GM21786 (cell line): ENCODE measurements around the gene PKP3.
"Not testable (repeated sequence)": the region's sequence is repeated elsewhere in the genome, so short reads cannot be mapped to it uniquely, and the experiment has no call there.

Experiments used
- ATAC-seq: cut with Tn5 transposase; IDR thresholded peaks from one replicate; pipeline ENCODE4 v1.9.1; 2021; ENCODE audit not compliant: unreplicated experiment

Gene PKP3

DNA sequence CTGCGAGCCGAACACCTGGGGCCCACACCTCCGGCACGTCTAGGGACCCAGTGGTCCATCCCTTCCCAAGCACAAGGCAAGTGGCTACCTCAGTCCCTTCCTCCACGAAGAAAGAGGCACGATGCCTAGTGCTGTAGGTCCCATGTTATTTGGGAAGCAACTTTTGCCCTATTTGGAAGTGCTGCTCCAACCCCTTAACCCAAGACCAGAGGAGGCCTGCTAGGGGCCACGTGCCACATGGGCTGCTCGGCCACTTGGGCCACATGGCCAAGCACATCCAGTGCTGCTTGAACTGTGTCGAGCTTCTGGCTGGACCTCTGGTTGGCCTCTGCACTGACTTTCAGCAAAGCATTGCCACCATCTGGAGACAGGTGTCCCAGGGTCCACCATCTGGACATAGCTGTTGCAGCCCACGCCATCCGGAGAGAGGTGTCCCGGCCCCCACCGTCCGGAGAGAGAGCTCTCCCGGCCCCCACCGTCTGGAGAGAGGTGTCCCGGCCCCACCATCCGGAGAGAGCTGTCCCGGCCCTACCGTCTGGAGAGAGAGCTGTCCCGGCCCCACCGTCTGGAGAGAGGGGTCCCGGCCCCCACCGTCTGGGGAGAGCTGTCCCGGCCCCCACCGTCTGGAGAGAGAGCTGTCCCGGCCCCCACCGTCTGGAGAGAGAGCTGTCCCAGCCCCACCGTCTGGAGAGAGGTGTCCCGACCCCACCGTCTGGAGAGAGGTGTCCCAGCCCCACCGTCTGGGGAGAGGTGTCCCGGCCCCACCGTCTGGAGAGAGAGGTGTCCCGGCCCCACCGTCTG lies 31.2 kb upstream of the PKP3 start:
- ATAC-seq: no peak

DNA sequence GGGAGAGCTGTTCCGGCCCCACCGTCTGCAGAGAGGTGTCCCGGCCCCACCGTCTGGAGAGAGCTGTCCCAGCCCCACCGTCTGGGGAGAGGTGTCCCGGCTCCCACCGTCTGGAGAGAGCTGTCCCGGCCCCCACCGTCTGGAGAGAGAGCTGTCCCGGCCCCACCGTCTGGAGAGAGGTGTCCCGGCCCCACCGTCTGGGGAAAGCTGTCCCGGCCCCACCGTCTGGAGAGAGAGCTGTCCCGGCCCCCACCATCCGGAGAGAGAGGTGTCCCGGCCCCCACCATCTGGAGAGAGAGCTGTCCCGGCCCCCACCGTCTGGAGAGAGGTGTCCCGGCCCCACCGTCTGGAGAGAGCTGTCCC lies 30.6 kb upstream of the PKP3 start:
- not testable (repeated sequence) for ATAC-seq

DNA sequence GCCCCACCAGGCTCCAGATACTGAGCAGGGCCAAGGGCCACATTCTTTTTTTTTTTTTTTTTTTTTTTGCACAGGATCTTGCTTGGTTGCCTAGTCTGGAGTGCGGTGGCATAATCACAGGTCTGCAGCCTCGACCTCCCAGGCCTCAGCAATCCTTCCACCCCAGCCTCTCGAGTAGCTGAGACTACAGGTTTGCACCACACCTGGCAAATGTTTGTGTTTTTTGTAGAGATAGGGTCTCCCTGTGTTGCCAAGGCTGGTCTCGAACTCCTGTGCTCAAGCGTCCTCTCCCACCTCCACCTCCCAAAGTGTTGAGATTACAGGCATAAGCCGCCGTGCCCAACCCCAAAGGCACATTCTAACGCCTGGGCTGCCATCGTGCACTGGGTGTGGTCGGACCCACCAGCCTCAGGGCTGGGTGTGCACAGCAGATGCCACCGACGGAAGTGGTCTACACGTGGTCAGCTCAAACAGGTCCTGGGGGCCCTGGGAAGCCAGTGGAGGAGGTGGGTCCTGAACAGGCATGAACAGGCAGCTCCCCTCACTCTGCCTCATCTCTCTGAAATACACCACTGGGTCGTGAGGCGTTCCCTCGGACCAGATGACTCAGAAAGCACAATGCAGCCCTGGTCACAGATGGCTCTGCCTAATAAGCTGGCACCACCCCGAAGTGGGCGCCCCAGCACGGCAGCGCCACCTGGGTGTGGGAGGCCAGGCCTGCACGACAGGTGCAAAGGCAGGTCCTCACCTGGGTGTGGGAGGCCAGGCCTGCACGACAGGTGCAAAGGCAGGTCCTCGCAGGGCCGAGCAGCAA lies 29.9 kb upstream of the PKP3 start:
- no peak for ATAC-seq

- no peak for ATAC-seq
Measured at GRCh38 chr11:364991-365725, 28.9 kb upstream of the PKP3 start.

DNA sequence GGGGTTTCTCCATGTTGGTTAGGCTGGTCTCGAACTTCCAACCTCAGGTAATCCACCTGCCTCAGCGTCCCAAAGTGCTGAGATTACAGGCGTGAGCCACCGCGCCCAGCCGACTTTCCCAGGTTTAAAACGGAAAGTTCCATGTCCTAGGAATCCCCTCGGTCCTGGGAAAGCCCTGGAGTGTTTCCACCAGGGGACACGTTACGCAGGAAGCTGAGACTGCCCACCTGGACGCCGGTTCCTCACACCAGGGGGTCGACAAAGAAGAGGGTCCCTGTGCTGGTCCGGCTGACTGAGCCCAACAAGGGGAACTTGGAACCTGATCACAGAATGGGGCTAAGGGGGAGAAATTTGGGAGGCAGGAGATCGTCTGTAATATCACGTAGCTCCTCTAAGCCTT lies 28.2 kb upstream of the PKP3 start:
- ATAC-seq: no peak

DNA sequence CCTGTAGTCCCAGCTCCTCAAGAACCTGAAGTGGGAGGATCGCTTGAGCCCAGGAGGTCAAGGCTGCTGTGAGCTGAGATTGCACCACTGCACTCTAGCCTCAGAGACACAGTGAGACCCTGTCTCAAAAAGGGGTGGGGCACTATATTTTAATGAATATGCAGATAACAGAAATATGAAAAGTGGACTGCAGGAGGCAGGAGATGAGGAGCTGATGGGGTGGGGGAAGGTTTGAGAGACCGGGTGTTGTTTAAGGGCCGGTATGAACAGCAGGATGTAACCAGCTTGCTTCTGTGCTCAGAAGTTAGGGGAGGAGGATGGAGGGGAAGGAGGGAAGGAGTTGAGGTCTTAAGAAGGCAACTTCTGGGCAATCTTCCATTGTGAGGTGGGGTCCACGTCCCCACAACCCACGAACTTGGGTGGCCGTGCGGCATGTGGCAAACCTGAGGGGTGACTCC lies 26.0 kb upstream of the PKP3 start:
- no peak for ATAC-seq

GRCh38 chr11:368414-369335 lies 25.3 kb upstream of the PKP3 start:
- no peak for ATAC-seq

DNA sequence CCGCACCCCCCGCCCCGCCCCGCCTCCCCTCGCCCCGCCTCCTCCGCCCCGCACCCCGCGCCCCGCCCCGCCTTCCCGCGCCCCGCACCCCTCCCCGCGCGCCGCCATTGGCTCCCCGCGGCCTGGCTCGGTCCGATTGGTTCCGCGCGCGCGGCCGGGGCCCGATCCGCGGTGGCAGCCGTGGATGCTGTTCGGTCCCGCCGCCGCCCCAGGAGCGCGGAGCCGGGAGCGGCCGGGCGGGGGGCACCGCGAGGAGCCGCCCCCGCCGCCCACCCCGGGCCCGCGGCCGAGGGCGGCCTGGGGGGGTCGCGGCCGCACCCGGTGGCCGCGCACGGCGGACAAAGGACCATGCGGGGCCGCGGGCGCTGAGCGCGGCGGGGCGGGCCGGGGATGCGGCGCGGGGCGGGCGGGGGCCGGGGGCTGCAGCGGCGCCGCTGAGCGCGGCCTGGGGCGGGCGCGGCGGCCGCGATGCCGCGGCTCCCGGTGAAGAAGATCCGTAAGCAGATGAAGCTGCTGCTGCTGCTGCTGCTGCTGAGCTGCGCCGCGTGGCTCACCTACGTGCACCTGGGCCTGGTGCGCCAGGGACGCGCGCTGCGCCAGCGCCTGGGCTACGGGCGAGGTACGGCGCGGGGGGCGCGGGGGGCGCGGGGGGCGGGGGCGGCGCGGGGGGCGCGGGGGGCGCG lies 24.5 kb upstream of the PKP3 start, which contains the start of gene B4GALNT4:
Gene B4GALNT4 (plus strand): TSS at position 164 of the 683 bp plus-strand sequence. CDS start 305 bp downstream, at position 469.
- no peak for ATAC-seq

- no peak for ATAC-seq
Measured at GRCh38 chr11:370070-370941, 23.7 kb upstream of the PKP3 start.

GRCh38 chr11:371051-371450 lies 23.0 kb upstream of the PKP3 start:
- ATAC-seq: no peak

DNA sequence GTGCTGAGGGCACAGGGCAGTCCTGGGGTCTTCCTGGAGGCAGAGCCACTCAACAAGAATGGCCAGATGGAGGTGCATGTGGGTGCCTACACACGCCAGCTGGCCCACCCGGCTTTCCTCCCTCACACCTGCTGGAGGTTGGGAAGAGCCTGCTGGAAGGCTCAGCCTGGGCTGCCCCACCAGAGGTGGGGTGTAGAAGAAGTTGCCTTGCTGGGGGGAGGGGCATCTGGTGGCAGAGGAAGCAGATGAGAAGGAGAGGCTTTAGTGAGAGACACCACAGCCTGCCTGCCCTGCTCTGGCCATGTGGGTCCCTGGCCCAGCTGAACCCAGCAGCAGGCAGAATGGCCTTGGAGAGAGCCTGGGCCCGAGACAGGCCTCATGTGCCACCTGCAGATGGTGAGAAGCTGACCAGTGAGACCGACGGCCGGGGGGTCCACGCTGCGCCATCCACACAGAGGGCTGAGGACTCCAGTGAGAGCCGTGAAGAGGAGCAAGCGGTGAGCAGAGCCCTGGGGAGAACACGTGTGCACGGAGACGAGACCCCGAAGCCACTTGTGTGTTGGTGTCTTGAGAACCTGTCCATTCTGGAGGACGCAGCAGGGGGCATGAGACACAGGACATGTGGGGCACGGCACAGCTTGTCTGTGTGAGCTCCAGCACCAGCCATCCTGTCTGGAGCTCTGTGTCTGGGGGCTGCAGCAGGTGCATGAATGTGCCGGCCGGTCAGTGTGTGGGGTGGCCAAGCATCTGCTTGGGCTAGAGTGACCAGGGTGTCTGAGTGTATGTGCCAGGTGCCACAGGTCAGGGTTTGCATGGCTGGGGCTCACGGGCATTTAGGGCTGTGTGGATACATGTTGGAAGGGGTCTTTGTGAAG lies 22.1 kb upstream of the PKP3 start:
- no peak for ATAC-seq

- no peak for ATAC-seq
Measured at GRCh38 chr11:372809-373715, 20.9 kb upstream of the PKP3 start.

GRCh38 chr11:373716-374551 lies 20.1 kb upstream of the PKP3 start:
- no peak for ATAC-seq

GRCh38 chr11:375065-376025 lies 18.7 kb upstream of the PKP3 start:
- ATAC-seq: no peak
